ENCODE results near the gene ACOXL.

The ACOXL gene

DNA sequence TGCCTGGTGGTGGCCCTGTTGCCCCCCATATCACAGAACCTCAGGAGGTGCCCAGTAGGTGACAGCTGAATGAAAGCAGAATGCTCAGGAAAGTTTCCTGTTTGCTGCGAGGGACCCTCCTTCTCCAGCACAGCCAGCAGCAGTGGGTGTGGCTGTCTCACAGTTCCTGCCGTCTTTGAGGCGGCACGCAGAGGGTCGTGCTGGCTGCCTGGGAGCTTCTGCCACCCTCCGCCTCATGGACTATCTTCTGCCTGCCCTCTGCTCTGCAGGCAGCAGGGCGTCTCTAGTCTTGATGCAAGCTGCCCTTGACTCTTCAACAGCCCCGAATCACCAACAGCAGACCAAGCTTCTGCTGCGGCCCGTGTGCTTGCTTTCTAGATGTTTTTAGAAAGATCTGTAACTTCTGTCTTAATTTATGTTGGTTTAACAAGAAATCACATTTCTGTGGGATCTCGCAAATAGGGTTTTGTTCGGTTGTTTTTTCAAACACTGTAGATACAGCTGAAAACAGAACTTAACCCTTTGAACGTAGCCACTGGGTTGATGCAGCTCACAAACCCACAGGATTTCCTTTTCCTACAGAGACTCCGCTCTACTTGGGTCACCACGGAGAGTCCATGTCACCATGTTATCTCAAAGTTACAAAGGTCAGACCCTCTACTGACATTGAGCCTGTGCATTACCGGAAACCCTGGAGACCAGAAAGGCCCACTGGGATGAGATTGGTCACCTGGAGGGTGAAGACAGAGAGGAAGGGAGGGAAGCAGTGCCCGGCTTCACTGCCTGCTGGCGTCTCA, 144.9 kb downstream of the ACOXL start:
- no peak for DNase-seq

- no peak for DNase-seq
Measured at GRCh38 chr2:110878150-110878549, 145.8 kb downstream of the ACOXL start.

GRCh38 chr2:110881908-110882307, 149.5 kb downstream of the ACOXL start:
- DNase-seq: no peak

DNA sequence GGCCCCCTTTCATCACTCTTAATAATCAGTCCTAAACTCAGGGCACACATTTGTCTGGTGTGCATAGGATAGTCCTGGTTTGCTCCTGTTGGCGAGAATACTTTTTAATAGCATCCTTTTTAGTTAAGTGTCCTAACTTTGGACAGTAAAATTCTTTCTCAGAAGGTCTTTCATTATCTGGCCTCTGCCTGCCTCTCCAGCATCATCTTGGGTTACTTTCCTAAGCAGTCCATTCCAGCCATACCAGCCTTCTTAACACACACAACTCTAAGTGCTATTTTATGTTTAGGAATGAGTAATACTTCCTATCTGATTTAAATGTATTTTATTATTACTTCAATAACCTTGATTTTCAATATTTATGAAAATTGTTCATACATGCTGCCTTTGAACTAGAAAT, 151.0 kb downstream of the ACOXL start:
- no peak for DNase-seq

GRCh38 chr2:110885256-110885655, 152.9 kb downstream of the ACOXL start:
- DNase-seq: no peak

DNA sequence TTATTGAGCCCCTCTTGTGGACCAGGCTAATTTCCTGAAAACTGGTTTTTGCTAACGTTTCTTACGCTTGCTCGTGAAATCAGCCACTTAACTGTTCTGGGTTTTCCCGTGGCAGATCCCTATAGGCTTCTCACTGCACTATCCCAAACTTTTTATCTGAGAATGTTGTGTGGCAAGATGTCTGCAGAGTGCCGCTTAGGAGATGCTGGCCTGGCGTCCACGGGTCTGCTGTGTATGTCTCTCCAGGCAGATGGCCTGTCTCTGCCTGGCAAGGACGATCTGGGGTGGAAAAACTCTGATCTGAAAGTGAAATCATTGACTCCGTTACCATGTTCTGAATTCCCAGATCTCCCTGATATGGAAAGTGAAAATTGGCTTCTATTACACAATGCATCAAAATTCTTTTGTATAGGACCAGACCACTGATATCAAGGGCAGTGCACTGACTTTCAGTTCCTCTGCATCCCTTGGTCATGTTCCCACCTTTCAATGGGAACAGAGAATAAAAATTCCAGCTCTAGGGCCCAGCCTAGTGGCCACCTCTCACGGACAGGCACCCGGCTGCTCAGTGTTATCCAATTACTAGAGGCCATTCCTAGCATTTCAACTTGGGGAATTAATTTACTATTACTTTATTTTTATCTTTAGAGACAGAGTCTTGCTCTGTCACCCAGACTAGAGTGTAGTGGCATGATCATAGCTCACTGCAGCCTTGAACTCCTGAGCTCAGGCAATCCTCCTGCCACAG, 154.6 kb downstream of the ACOXL start:
- DNase-seq: no peak

DNA sequence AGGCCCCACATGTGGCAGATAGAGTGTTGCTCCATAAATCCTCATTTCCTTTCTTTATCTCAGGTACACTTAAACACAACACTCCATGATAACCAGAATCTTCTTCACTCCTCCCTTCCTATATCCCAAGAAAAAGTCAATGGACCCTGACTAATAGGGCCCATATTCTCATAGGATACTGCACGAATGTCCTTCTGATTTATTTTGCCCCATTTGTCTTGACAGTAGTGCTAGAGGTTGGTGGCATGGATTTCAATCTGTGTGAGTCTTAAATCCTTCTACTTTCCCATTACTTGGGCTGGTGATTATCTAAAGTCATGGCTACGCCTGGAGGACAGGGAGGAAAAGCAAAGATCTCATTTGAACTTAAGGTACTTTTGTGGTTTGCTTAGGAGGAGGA, 156.0 kb downstream of the ACOXL start:
- DNase-seq: no peak

DNA sequence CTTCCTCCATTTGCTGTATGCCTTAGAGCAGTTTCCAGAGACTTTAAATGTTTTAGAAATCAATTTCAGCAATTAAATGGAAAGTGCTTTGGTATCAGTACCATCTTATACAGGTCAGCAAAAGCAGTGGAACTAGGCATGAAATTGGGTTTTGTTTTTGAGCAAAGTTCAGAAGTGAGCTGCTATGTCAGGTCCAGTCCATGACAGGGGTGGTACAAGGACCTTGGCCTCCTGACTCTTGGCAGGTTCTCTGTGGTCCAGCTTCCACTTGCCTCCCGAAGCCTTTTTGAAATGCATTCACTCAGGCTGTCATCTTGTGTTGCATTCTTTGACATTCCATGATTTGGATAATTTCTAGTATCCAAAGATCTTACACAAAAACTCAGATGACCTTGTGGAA, 159.3 kb downstream of the ACOXL start:
- no peak for DNase-seq

GRCh38 chr2:110896226-110896625, 163.9 kb downstream of the ACOXL start:
- DNase-seq: no peak

GRCh38 chr2:110897966-110898365, 165.6 kb downstream of the ACOXL start:
- DNase-seq: no peak

DNA sequence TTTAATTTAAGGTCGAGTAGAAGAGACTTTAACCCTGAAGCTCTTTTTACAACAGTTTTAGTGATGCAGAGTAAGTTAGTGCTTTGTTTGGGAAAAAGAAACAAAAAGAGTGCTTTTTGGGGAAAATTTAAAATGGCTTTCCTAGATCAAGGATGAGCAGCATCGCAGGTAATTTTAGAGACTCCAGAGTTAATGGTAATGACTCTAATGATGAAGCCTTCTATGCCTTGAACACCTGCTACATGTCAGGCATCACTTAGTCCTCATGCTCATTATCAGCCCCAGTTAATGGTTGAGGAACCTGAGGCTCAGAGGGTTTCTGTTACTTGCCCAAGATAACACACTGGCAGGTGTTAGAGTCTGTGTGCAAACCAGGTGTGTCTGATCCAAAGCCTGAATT, 167.8 kb downstream of the ACOXL start:
- DNase-seq: no peak

- no peak for DNase-seq
Measured at GRCh38 chr2:110903548-110903947, 171.2 kb downstream of the ACOXL start.

- no peak for DNase-seq
Measured at GRCh38 chr2:110904116-110904778, 171.9 kb downstream of the ACOXL start.

DNA sequence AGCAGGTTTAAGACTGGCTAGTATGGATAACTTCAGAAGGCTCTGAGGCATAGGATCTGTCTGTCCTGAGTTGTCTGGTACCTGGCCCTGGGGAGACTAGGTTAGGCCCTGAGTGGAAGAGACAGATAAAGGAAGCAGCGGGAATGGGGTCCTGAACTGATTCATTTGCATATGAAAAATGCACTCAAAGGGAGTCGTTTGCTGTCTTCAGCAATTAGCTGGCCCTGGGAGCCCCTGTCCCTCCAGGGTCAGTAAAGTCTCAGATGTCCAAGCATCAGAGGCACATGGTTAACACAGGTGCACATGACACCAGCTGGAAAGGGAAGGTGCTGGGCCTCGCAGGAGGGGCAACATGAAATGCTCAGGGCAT, 172.4 kb downstream of the ACOXL start:
- DNase-seq: no peak

GRCh38 chr2:110905217-110905616, 172.8 kb downstream of the ACOXL start:
- DNase-seq: no peak

- DNase-seq: no peak
Measured at GRCh38 chr2:110906613-110907298, 174.4 kb downstream of the ACOXL start.

- DNase-seq: no peak
Measured at GRCh38 chr2:110909501-110909900, 177.1 kb downstream of the ACOXL start.

DNA sequence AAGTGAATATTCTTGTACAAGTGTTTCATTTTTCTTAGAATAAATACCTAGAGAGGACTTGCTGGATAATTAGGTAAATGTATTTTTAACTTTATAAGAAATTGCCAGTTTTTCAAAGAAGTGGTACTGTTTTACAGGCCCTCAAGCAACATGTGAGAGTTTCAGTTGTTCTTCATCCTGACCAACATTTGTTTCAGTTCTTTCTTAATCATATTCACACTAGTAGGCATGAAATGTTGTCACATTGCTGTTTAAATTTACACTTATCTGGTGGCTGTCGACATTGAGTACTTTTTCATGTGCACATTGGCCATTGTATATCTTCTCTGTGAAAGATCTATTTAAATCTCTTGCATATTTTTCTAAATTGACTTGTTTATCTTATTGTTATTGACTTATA, 178.1 kb downstream of the ACOXL start:
- DNase-seq: no peak

DNA sequence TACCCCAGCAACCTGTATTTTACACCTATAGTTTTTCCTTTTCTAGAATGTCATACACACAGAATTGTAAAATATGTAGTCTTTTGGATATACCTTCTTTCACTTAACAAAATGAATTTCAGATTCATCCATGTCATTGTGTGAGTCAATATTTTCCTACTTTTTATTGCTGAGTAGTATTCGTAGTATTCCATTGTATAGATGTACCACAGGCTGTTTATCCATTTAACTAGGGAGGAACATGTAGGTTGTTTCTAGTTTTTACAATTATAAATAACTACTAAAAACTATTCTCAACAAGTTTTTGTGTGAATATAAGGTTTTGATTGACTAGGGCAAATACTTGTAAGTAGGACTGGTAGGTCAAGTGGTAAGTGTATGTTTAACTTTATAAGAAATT, 187.4 kb downstream of the ACOXL start:
- DNase-seq: no peak

- DNase-seq: no peak
Measured at GRCh38 chr2:110925479-110925878, 193.1 kb downstream of the ACOXL start.

DNA sequence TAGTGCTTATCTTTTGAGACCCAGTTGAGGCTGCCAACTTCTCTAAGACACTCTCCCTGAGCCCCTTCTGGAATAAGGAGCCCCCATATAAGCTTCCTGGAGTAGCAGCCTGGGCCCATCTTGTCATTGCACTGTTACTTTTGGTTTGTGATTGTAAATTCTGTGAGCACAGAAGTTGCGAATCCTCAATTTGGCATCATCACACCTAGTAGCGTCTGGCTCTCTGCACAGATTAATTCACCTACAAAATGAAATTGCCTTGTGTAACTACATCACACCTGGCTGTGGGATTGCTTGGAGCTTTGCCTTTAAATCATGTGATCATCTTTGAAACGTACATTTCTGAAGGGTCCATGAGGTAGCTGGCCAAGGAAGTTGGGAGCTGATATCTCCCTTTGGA, 195.2 kb downstream of the ACOXL start:
- DNase-seq: no peak

- DNase-seq: no peak
Measured at GRCh38 chr2:110929528-110929927, 197.2 kb downstream of the ACOXL start.

GRCh38 chr2:110931648-110932047, 199.3 kb downstream of the ACOXL start:
- no peak for DNase-seq
